ENCODE results near the gene SYNE4.
A peak's percentile ranks its signal among the peaks of the same experiment; 100 is the strongest.

Gene SYNE4

GRCh38 chr19:36023432-36023831 lies 14.8 kb upstream of the SYNE4 start:
- DNase-seq = no peak

DNA sequence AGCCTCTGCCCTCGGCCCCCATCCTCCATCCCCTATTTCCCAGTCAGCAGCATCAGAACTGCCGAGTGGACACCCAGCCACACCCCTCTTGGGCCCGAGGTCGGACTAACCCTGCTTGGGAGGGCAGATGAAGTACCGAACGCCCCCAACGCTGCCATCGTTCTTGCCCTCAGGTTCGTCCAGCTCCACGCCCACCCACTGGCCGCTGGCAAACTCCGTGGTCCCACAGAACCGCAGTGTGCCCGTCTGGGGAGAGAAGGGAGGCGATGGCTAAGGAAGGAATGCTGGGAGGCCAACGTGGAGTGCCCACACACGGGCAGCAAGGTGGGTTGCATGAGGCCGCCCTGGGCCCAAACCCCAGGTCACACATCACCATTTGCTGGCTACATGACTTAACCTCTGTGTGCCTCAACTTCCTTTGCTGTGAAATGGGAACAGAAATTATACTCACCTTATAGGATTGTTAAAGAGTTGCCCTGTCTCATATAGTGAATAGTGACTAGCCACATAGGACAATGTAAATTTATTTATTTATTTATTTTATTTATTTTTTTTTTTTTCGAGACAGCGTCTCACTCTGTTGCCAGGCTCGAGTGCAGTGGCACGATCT lies 10.6 kb upstream of the SYNE4 start:
- DNase-seq = no peak

- peak; percentile 99 for DNase-seq
Observed at GRCh38 chr19:36014012-36014924, 5.7 kb upstream of the SYNE4 start, which contains the start of gene ALKBH6. ALKBH6 (minus strand) TSS chr19:36014213; CDS start chr19:36013397, 816 bp downstream.

GRCh38 chr19:36013280-36014011 lies 4.8 kb upstream of the SYNE4 start:
- DNase-seq = no peak

GRCh38 chr19:36010402-36010801 lies 1.8 kb upstream of the SYNE4 start:
- DNase-seq = no peak

- no peak for DNase-seq
Observed at GRCh38 chr19:36009633-36010379, 1.2 kb upstream of the SYNE4 start.

DNA sequence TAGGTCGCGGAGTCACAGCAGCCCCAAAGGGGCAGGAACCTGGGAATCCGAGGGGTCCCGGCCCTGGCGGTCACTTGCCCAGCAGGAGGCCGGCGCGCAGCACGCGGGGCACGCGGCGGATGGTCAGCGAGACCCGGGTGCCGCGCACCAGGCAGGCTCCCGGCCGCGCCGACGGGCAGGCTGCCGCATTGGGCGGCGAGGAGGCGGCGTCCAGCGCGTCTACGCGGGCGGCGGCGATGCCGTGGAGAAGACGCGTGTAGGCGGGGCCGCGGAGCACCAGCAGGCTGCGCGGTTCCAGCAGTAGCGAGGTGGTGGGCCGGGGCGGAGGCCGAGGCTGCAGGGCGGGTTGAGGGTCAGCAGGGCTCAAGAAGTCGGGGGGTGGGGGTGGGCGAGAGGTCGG lies 607 bp upstream of the SYNE4 start:
- peak; percentile 34 to 63 for DNase-seq

- no peak for DNase-seq
Observed at GRCh38 chr19:36006955-36007354, 1.7 kb downstream of the SYNE4 start.

GRCh38 chr19:36003284-36003683 lies 5.3 kb downstream of the SYNE4 start:
- DNase-seq = no peak

- DNase-seq = no peak
Observed at GRCh38 chr19:36001605-36002004, 7.0 kb downstream of the SYNE4 start.

GRCh38 chr19:35996777-35997176 lies 11.8 kb downstream of the SYNE4 start:
- no peak for DNase-seq

DNA sequence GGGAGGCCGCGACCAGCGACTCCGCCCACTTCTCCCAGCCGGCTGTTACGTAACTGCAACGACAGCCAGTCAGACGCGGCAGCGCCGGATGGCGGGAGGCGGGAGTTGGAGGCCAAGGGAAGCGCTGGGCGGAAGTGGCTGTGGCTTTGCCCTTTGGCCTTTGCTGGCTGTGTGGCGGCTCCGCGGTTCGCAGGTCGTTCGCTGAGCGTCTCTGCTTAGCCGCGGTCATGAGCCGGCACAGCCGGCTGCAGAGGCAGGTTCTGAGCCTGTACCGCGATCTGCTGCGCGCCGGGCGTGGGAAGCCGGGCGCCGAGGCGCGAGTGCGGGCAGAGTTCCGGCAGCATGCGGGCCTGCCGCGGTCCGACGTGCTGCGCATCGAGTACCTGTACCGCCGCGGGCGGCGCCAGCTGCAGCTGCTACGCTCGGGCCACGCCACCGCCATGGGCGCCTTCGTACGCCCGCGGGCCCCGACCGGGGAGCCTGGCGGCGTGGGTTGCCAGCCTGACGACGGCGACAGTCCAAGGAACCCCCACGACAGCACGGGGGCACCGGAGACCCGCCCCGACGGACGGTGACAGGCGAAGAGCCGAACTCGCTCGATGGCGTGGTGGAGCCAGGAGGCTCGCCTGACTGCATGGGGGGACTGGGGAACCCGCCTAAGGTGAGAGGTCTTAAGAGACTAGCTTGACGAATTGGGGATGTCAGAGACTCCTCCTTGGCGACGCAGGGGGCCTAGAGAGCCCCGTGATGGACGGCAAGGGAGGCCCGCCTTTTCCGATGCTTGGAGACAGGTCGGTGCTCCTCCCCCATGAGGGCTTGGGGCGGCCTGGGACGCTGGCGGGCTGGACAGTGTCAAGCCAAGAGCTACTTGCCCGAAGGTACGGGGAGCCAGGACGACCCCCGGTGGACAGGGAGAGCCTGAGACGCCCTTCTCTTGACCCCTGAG lies 13.3 kb downstream of the SYNE4 start, which contains the start of gene SDHAF1:
Gene SDHAF1, plus strand, starts transcription at position 141 of the 946 bp plus-strand sequence. Its CDS starts 87 bp downstream, at position 228.
- peak; percentile 90 to 94 for DNase-seq

- DNase-seq = no peak
Observed at GRCh38 chr19:35993923-35994598, 14.6 kb downstream of the SYNE4 start.

DNA sequence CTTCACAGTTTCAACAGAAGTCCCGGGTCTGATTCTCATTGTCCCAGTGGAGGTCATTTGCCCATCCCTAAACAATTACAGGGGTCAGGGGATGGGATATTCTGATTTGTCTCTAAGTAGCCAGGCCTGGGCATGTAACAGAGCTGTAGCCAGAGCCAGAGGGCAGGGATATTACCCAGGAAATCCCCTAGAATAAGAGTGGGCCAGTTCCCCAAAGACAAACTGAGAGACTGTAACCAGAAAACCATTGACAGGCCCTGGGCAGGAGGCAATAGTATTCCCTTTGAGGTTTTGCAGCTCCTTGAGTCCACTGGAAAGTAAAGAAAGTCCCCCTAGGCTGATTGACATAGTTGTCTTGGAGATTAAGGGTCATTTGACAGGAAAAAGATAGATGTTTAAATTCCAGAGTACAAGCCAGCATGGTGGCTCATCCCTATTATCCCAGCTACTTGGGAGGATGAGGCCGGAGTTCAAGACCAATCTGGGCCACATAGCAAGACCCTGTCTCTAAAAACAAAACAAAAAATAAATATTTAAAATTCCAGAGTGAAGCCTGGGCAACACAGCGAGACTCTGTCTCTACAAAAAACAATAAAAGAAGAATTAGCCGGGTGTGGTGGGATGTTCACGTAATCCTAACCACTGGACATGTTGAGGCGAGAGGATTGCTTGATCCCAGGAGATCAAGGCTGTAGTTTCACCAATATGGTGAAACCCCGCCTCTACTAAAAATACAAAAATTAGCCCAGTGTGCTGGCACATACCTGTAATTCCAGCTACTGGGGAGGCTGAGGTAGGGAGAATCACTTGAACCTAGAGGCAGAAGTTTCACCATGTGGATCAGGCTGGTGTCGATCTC lies 15.5 kb downstream of the SYNE4 start:
- DNase-seq = no peak

DNA sequence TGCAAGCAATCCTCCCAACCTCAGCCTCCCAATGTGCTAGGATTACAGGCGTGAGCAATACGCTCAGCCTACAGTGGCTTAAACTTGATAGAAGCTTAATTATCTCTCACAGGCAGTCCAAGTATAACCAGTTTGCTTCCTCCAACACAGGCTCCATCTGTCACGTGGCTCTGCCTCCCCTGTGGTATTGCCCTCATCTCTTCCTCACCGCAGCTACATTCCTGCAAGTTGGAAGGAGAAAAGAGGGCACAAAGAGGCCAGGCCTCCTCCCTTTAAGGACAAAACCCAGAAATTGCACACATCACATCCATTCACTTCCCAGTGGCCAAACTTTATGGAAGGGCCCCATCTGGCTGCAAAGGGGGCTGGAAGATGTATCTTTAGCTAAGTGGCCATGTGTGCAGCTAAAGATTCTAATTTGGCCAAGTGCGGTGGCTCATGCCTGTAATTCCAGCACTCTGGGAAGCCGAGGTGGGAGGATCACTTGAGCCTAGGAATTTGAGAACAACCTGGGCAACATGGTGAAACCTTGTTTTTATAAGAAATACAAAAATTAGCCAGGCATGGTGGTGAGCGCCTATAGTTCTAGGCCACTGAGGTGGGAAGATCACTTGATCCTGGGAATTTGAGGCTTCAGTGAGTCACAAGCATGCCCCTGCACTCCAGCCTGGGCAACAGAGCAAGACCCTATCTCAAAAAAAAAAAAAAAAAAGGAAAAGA lies 16.7 kb downstream of the SYNE4 start:
- no peak for DNase-seq

GRCh38 chr19:35990771-35991730 lies 17.6 kb downstream of the SYNE4 start:
- DNase-seq = no peak

DNA sequence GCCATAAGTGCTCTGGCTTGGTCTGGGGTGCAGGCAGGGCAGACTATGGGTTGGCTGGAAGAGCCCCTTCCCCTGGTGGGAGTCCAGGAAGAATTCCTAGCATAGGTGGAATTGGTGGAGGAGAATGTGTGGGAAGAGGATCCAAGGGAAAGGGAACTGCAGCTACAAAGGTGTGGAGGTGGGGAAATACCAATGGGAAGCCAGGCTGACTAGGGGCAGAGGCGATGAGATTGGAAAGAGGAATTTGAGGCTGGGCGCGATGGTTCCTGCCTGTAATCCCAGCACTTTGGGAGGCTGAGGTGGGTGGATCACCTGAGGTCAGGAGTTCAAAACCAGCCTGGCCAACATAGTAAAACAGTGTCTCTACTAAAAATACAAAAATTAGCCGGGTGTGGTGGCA lies 18.5 kb downstream of the SYNE4 start:
- DNase-seq = no peak

DNA sequence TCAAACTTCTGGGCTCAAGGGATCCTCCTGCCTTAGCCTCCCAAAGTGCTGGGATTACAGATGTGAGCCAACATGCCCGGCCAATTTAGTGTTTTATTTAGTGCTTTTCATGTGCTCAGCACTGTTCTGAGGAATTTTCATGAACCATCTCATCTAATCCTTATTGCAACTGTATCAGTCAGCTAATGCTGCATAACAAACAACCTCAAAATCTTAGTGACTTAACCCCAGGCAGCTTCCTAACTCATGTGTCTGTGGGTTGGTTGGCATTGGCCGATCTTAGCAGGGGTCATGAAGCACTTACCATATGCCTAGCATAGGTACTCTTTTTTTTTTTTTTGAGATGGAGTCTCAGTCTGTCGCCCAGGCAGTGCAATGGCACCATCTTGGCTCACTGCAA lies 19.8 kb downstream of the SYNE4 start:
- no peak for DNase-seq
